Superior temporal gyrus (tissue), 1 donor: Measurements from ENCODE around the gene NPSR1.
"Not testable (repeated sequence)": the region's sequence is repeated elsewhere in the genome, so short reads cannot be mapped to it uniquely, and the experiment has no call there.

Source experiments
- DNase-seq: peaks from one replicate; pipeline ENCODE4 v3.0.0-alpha.2; 2016; ENCODE audit errors: extremely low spot score

Gene NPSR1

DNA sequence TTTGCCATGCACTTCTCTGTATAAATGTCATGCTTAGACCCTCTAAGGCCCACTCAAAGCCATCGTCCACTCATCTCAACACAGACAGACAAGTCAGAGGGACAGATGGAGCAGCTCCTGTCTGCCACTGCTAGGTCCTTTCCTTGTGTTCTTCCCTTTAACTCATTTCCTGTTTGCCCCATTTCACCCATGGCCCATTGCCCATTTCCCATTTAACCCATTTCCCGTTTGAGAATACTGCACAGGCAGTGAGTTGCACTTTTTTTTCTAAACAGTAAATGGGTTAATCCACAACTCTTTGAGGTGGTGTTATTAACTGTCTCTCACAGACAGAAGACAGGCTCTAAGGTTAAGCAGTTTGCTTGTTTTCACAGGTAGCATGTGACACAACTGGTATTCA lies 179.3 kb downstream of the NPSR1 start:
- DNase-seq = no peak

DNA sequence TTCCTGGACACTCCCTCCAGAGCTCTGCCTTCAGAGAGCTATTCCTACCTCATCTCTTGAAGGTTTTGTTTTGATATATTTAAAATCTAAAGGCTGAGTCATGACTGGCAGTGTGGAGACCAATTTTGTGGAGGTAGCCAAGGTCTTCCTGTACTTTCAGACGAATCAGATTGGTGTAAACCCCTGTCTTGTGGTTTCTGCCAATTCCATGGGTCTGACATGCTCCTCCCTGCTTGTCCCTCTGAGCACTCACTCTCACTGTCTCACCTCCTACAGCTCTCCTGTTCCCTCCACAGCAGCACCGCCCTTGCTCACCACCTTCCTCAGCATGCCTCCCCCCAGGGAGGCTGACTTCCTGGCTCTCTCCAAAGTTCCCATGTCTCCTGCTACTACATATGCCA lies 179.8 kb downstream of the NPSR1 start:
- no peak for DNase-seq

DNA sequence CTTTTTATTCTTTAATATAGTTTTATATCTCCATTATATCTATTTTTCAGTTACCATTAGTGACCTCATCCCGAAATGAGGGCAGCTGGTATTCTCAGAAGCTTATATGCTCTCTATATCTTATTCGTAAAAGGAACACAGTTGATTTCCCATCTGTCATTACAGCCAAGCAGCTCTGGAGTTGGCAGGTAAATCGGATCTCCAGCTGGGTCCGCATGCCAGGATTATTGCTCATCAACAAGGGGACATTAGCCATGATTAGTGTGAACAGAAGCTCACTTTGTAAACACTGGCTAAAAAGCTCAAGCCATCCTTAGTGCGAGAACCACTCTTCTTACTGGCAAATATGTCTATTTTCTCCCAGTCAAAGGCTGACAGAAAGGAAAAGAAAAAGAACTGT lies 180.3 kb downstream of the NPSR1 start:
- no peak for DNase-seq

DNA sequence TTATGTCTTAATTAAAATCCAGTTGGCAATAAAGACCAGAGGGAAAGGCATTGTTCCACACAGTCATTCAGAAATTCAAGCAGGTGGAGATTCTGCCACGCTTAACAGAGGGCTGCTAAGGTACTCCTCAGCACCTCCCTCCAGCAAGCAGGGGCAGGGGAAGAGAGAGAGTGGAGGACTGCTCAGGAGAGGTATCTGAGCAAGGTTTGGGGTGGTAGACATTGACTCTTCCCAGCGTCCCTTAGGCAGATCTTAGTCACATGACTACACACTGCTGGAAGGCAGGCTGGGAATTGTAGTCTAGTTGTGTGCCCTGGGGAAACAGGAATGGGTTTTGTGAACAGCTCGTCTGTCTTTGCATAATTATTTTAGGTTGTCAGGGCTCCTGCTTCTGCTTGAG lies 181.6 kb downstream of the NPSR1 start:
- DNase-seq = no peak

DNA sequence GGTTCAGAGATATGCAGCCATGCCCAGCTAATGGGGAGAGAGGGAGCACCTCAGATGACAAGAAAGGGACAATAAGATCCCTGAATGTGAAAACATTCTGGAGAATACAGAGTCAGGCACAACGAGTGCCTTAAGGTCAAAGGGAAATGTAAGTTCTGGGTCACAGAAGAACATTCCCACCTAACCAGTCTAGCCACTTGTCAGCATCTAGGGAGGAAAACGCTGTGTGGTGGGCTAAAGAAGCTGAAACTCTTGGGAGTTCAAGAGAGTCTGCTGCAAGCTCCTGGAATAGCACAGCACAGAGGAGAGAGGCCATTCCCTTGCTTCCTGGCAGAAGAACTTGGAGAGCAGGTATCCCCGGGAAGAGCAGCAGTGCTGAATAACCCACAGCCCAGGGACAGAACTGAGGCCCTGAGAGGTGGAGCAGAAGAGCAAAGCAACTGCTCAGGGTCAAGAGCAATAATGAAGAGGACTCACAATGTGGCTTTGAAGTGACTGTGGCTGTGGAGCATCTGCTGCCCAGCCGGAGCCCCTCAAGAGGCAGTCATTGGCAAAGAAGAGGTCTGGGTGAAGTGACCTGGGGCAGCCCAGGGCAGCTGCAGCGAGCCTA lies 182.3 kb downstream of the NPSR1 start:
- DNase-seq = no peak

DNA sequence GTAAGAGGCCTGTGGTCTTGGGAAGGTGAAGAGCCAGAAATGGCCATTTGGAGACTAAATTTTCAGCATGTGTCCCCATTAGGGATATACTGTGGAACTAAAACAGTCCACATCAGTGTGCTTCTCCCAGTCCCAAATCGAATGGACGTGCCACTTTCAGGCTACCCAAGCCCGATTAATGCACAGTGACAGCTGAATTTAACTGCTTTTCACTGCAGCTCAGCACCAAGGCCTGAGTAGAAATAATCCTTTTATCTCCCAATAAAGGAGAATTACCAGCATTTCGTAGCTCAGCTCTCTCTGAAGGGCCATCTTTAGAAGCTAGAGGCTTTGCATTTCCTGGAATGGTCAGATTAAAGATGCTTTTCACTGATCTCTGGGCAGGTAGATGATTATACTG lies 183.3 kb downstream of the NPSR1 start:
- no peak for DNase-seq

DNA sequence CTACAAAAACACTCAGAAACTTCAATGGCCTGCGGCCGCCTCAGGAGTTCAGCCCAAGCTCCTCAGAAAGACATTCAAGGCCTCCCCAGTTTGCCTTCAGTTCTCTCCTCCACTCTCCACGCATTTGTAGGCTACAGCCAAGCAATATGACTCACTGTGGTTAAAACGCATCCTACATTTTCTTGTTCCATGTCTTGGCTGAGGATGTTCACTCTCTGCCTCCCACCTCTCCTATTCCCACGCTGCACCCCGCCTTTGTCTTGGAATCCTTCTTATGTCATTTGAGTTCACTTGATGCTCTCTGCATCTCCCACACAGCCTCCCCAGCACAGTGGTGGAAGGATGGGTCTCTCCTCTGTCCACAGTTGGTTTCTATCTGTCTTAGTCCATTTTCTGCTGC lies 184.8 kb downstream of the NPSR1 start:
- peak; percentile 40 for DNase-seq

DNA sequence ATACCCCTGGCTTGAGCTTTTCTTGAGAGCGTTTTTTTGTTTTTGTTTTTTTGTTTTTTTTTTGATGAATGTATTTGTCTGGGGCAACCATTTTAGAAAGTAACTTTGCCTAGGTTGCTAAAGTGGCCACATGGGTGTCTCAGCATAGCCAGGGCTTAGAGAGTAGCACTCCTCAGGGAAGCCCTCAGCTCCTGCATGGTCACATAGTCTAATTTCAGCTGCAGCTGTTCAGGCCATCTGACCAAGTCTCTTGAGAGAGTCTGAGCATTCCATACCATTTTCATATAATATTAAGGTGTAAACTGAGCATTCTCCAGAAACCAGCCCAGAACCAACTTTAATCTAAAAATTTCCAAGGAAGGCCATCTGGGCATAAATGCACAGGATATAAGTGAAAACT lies 186.4 kb downstream of the NPSR1 start:
- DNase-seq = no peak

DNA sequence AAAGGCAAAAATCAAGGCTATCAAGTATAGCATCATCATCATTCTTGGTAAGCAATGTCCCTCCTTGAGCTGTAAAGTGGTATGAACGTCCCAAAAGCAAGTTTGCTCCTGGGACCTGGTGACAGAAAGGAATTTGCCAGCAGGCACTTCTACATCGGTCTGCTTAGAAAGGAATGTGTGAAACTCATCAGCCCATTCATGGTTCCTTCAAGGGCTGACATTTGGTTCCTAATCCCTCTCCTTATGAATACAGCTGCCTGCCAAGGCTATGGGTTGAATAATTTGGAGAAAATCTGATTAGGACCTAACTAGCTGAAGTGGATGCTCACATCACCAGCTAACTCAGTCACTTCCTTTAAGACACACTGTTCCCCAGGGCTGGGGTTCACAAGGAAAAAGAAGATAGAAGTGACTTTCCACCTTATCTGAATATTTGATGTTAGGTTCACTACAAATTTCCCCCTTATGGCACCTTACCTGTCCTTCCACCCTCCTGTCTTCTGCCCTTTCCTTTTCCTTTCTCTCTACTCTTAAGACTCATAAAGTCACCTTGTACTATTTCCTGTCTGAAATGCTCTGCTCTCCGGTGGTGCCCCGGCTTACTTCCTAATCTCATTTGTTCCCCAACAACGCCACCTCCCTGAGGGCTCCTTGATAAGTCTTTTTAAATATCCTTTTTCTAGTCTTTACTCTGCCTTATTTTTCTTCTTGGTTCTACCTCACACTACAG lies 187.1 kb downstream of the NPSR1 start:
- no peak for DNase-seq

DNA sequence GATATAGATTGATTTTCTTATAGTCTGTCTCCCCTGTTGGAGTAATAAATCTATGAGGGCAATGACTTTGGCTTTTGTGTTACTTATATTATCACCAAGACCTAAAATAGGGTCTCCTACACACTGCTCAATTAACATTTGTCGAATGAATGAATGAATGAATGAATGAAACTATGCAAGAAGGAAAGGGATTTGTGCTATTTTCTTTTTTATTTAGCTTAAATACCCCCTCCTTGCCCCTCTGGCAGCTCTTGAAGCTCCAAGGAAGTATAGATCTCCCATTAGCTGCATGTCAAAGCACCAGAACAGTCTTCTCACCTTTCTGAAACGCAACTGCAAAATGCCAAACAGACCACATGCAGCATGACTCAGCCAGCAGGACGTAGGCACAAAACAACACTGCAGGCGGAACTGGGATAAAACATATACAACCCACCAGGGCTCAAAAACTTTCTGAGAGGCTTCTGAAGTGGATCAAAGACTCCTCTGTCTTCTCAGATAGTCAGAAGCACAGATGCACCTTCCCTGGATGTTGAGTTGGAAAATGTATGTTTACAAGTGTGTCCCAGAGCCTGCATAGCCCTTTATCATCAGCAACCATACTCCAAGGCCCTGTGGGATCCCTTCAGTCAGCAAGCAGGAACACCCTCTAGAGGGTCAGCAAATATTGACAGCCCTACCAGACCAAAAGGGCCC lies 187.8 kb downstream of the NPSR1 start:
- DNase-seq = no peak

DNA sequence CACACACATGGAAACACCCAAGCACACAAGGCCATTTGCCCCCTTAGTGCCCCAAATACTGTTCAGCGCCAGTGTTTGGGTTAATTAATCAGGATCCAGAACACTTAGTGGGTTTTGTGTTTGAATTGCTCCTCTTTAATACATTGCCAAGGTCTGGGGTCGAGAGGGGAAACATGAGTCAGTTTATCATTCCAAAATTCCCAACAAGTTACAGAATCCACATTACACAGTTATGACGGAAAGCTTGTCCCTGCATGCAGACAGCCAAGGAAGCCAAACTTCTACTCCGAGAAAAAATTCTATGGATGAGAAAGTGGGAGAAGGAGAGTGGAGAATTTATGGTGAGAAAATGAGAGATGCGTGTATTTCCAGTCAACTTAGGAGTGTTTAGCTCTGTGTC lies 189.0 kb downstream of the NPSR1 start:
- DNase-seq = no peak

DNA sequence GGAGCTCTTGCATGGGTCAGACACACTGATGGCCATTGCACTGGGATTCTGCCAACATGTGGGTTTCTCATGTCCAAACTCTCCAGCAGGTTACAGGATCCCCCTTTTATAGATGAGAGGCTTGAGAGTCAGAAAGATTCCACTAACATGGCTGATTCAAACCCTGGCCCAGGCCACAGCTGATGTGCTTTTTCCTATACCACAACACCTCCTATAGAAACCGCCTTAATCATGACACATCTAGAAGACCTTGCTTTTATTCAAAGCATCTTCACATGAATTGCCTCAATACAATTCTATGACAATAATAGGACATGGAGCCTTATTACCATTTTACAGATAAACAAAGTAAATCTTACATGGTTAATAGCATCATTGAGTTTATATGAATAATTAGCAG lies 190.7 kb downstream of the NPSR1 start:
- DNase-seq = no peak

DNA sequence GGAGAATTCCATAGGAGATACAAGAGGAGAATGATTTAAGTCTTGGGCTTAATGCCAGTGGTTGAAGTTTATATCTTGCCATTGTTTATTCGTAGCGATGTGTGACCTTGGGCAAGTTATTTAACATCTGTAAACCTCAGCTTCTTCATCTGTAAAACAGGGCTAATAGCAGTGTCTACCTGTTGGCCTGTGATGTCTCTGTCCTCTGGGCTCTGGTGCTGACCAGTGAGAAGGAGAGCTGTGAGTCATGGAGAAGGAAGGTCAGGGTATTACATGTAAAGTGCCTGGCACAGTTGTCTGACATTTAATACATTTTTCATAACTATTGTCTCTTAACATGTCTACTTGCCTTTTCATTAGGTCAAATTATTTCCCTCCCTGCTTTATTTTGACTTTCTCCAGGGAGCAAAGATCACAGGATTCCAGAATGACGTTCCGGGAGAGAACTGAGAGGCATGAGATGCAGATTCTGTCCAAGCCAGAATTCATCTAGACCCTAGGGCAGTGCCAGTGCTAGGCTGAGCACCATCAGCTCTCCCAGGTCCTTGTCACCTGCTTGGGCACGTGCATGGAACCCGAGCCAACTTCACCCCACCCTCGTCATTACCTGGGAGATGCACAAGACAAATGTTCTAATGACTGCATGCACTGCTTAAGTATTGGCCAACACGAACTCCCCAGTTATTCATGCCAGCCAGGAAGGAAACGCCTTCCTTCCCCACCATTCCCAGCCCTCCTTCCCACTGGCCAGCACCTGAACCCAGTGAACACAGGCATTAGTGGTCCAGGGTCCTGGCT lies 191.3 kb downstream of the NPSR1 start:
- DNase-seq = no peak

DNA sequence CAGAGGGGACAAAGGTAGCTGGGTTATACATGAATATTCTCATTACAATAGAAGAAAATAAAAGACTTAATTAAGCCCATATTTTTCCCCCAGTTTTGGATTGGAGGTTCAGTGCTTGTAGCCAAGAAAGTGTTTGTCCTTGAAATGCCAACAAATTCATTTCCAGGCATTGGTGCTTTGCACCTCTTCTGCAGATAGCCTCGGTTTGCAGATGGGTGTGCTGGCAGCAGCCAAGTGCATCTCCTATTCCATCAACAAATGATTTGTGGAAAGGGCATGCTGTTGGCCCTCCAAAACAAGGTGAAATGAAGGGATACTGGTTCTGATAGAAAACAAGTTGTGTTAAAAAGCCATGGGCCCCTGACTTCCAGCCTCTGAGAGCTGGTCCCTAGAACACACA lies 192.0 kb downstream of the NPSR1 start:
- no peak for DNase-seq

DNA sequence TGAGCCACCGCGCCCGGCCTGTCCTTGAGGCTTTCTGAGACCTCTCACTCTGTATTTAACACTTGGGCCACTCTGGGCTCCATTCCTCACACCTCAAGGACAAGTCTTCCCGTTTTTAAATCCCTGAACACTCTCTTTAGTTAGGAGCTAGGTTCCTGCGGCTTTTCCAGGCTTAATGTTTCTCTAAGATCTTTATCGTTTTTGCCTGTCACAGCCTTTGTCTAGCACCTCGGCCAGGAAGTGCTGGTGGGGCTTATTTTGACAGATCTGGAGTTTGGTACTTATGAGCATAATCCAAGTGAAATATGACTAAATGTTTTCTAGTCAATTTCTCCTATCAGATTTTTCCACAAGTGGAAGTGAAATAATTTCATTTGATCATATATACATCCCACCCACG lies 192.7 kb downstream of the NPSR1 start:
- no peak for DNase-seq

DNA sequence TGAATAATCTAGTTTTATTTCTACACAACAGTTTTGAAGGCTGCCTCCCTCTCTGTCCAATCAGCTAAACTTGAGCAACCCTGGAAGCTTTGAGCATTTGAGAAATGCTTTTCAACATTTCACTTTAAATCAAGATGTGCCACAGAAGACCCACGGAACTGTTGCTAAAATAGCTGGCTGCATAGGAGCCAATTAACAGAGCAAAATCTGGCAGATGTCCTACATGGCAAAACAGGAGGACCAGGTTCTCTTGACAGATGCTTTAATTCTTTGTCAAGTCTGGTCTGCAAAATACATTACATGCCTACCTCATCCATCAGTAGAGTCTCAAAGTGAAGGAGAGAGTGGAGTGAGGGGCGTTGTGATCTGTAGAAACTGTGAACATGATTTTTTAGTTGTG lies 193.4 kb downstream of the NPSR1 start:
- DNase-seq = no peak

DNA sequence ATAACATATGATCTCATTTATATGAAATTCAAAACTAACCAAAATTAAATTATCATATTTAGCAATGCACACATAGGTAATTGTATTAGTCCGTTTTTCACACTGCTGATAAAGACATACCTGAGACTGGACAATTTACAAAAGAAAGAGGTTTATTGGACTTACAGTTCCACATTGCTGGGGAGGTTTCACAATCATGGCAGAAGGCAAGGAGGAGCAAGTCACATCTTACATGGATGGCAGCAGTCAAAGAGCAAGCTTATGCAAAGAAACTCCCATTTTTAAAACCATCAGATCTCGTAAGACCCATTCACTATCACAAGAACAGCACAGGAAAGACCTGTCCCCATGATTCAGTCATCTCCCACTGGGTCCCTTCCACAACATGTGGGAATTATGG lies 200.4 kb downstream of the NPSR1 start:
- DNase-seq = not testable (repeated sequence)

DNA sequence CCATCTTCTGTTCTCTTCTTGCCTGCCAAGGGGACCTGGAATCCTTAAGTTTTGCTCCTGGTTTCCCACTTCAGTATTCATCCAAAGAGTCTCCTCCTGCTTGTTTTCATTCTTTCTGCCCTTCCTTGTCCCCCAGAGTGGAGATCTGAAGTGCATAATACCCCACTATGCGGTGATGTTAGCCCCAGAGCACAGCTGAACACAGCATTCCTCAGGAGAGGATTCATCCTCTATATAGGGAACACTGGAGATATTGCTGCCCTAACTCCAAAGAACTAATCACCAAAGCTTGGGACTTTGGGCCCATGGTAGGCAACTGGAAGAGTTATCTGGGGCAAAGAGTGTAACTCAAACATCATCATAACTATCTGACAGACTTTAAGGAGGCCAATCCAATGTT lies 201.3 kb downstream of the NPSR1 start:
- DNase-seq = not testable (repeated sequence)

DNA sequence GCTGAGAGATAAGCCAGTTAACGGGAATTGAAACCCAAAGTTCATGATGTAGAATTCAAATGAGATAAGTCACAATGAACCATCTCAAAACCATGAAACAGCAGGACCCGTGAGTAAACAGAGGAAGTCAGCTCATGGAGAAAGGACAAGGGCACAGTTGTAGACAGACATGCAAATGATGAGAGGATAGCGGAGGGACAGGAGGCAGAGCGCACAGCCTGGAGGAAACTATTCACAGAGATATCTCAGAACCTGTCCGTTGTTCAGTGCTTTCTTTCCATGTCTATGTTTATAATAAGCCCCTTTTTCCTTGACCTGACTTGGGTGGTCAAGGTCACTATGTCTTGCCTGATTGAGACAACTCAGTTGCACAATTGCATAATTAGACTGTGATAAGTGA lies 208.2 kb downstream of the NPSR1 start:
- not testable (repeated sequence) for DNase-seq

DNA sequence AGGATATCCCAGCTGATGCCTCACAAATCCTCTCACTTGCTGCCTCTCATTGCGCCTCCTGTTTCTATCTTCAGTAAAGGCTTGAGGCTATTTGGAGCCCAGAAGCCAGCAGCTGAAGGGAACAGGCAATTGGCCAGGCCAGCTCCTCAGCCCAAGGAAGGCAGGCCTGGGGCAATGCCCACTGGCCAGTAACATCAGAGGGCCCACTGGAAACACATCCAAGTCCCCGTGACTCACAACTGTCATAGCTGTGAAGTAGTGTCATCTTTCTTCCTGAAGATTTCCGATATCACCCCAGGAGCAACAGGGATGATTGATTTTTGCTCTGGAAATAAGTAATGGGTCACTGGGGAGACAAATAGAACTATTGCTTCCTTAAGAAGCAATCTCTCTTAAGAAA lies 209.3 kb downstream of the NPSR1 start:
- DNase-seq = not testable (repeated sequence)

DNA sequence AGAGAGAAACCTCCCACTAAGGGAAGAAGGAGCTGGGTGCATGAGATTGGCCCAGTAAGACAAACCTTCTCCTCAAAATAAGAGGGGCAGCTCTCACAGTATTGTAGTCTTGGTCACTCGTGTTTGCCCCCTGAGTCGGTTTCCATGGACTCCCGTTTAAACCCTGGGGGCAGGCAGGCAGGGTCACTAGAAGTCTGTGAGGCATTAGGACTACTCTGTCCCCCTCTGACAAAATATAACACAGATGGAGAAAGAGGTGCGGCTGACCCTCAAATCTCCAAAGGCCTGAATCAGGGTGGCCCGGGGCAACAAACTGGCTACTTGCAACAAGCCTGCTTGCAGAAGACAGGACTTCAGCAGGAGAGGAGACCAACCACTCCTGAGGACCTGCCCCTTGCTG lies 210.6 kb downstream of the NPSR1 start:
- not testable (repeated sequence) for DNase-seq

DNA sequence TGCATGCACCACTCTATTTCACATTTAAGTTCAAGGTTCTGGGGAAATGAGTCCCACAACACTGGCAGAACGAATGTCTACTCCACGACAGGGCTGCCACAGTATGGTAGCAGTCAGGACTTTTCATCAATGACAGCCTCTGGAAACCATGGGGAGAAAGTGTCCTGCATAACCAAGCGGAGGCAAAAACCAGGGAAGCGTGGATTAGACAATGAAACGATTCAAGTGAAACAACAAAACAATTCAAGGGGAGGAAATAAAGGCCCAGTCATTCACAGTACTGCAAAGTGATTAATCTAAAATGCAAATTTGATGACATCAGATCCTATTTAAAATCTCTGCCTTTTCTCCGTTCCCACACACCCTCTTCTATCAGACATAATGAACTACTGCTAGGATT lies 211.0 kb downstream of the NPSR1 start:
- peak; percentile 97 for DNase-seq
